IPS DF 4.7 (cell line): ENCODE measurements around the gene CLEC16A.
A peak's percentile ranks its signal among the peaks of the same experiment; 100 is the strongest.
"Not testable (repeated sequence)": the region's sequence is repeated elsewhere in the genome, so short reads cannot be mapped to it uniquely, and the experiment has no call there.

Source experiments
- DNase-seq: peaks from one replicate; pipeline ENCODE4 v3.0.0-alpha.2; 2013; ENCODE audit warnings: low spot score; ENCODE audit errors: extremely low read depth

The CLEC16A gene

DNA sequence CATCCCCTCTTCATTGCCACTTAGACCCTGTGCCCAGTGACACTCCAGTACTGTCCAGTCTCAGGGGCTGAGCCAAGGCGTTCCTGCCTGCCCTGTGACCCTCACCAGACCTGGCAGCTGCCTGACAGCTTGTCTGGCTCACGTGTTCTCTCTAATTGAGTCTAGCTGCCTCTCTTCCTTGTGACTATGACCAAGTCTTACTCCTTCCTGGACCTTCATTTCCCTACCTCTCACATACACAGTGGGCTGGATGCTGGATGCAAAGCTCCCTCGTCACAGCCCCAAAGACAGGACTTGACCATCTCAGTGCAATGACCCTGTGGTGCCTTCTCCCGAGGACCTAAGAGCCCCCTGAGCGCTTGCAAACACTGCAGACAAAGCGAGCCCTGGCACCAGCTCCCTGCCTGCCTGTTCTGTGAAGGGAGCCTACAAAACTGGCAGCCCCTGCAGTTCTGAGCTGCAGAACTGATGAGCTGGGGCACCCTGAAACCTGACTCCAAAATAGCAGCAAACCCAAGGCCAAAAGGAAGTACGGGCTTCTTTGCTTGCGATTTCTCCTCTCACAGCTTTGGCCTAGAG, 3.8 kb upstream of the CLEC16A start:
- no peak for DNase-seq

DNA sequence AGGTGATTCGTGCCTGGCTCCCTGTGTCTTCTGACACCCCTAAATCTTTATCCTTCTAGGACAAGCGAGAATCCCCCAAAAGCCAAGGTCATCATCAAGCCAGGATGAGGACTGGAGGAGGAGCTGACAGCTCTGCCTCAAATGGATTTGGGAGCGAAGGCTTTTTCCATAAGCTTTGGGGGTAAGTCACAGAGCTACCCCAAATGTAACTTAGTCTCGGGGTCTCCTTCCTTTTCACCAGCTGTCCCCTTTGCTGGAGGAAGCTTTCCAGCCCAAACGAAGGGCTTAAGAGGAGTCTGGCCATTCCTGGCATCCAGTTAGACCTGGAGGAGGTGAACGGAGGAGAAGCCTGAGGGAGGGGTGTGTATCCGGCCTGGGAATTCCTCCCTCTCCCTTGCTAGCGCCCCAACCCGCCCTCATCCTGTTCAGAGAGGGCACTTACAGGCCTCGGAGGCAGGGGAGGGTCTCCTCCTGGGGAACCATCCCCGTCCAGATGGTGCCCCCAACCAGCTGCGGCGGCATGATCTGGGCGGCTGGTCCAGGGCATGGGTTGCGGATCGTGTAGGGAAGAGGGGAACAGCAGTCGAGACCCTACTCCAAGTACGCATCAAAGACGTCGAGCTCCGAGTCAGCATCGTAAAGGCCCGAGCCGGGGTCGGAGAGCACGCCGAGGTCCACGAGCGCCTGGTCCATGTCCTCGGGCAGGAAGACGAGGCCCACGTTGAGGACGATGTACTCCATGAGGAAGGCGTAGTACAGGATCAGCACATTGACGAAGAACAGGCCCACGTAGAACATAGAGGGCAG, 3.0 kb upstream of the CLEC16A start:
- no peak for DNase-seq

DNA sequence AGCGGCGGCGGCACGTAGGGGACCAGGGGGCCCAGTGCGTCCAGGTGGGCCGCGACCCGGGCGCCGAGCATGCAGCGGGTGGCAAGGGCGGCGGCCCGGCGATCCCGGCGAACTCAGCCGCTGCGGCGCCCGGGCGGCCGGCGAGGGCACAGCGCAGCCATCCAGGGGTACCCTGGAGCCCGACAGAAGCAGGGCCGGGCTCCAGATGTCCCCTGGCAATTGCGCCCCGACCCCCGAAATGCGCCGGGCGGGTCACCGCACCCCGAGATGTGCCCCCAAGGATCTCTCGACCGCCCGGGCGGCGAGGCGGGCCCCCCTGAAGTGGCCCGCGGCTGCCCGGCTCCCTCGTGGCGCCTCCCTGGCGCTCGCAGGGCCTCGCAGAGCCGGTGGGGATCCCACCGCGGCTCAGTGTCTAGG, 2.4 kb upstream of the CLEC16A start:
- not testable (repeated sequence) for DNase-seq

DNA sequence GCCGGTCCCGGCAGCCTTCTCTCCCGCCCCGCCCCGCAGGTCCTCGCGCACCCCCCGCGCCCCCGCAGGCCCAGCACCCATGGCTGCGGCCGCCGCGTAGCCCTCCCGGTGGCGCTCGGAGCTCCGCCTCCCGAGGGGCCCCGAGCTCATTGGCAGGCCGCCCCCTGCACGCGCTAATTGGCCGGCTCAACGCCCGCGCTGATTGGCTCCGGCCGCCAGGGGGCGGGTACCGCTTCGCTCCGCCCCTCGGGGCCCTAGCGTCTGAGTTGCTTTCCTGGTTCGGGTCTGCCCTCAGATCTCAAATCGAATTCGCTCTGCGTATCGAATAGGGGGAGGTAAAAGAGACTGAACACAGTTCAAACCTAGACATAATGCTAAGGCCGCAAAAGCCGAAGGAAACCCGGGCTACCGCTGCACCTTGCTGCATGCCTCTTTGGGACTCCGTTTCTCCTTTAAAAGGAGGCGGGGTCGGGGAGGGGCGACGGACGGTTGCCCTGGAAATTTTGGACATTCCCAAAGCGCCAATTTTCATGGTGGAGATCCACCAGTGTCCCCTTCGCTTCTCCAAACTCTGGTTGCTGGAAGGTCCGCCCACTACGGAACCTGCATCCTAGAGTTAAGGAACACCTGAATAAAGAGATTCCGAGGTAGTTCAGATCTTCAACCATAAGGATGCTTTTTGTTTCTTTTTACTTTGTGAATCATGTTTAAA, 1.9 kb upstream of the CLEC16A start, which contains the start of gene DEXI:
Gene DEXI (minus strand): TSS at position 117 of the 712 bp plus-strand sequence. CDS start 463 bp downstream, outside the sequence.
- no peak for DNase-seq

DNA sequence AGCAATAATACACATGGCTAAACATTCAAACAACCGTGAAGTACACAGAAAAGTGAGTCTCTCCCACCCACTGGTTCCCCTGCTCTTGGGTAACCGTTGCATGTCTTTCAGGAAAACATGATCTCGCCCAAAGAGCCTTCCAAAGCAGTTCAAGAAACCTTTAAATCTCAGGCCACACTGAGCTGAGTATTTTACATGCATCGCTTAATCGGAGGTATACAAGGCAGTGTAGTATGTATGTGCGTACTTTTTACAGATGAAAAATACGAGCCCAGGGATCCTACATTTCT, 1.4 kb upstream of the CLEC16A start:
- no peak for DNase-seq

DNA sequence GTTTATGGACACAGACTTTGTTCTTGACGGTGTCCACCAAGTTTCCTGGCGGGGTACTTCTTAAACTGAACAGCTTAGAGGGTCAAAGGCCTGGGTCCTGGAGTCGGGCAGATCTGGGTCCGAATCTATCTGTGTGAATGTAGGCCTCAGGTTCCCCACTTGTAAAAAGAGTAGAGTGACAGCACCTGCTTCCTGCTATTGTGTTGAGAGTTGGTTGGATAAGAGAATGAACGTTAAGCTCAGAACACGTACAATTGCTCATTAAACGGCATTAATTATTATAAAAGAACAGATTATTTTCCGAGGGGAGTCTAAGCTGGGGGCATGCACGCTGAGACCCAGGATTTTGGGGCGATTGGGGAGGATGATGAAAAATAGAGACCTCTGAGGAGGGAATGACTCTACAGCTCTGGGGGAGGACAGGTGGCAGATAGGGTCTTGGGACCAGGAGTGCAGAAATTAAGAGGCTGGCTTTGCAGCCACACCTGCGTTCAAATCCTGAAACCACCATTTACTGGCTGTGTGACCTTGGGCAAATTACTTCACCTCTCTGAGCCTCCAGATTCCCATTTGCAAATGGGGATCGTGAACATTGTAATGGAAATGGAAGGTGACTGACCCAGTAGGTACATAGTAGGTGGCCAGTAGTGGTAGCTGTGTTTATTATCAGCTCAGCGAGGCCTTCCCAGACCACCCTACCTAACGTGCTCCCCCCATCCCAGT, 862 bp downstream of the CLEC16A start:
- DNase-seq, result no peak

DNA sequence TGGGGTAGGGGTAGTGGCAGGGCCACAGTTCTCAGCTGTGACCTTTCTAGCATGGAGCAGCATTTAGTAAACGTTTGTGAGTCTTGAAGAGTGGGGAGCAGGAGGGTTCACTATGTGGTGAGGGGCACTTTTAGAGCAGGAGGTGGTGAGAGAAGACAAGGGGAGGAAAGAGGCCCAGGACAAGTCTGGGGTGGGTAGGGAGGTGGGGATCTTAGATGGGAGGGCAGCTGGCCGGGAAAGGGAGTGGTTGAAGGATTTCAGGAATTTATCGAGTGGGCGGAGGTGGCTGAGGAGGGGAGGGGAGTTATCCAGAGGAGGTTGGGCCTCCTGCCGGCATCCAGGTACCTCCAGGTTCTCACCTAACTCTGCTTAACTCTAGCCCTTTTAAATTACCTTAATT, 1.9 kb downstream of the CLEC16A start:
- DNase-seq, result no peak

DNA sequence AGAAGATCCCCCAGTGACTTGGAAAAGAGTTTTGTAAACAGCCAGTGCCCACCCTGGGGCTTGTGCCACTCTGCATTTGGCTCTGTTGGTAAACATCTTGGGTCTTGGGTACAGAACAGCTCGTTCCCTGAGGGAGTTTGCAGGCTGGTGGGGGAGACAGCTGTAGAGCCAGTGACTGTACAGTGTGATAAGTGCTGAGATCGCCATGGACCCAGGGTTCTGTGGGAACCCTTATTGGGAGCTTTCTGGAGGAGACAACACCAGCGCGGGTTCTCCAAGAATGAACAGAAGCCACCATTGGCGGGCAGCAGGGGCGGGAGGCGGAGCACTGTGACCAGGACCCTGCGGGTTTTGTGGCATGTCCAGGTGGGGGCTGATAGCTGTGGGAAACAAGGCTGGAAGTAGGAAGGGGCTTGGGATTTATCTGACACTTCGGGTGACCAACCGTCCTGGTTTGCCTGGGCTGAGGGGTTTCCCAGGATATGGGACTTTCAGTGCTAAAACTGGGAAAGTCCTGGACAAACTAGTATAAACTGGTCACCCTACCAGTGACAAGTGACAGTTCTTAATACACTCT, 2.9 kb downstream of the CLEC16A start:
- DNase-seq, result no peak

DNA sequence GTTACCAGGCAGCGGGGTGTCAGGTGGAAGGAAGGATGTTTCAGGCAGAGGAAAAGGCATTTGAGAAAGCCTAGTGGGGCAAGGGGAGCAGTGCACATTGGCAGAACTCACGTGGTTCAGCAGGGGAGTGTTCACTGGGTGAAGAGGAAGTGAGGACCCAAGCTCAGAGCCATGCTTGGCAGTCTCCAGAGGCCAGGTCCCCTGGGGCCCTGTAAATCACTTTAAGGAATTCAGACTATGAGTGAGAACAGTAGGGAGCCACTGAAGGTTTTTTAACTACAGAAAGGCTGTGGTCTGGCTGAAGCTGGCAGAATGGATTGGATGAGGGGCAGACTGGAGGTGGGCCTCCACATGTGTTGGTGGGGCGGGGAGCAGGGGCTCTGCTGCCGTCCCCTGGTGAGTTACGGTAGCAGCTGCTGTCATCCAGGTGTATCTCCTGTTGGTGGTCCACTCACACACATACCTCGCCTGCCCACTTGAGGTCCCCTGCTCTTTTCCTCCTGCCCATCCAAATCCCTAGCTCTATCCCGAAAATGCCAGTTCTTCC, 5.1 kb downstream of the CLEC16A start:
- peak; percentile 64 for DNase-seq

DNA sequence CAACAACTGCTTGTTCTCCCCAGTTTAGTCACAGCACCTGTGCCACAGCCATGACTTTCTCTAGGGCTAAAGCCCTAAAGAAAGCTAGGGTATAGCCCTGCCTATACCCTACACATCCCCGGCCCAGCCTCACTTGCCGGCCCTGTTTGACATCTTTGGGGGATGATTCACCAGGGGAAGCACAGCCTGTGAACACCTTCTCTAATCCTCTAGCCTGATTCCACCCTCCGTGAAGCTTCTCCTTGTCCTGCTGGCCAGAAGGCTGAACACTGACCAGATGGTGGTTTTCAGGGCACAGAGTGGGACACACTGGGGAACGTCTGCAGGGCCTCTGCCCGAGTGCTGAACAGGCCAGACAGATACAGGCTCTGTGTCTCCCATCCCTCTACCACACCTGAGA, 6.0 kb downstream of the CLEC16A start:
- DNase-seq, result no peak

DNA sequence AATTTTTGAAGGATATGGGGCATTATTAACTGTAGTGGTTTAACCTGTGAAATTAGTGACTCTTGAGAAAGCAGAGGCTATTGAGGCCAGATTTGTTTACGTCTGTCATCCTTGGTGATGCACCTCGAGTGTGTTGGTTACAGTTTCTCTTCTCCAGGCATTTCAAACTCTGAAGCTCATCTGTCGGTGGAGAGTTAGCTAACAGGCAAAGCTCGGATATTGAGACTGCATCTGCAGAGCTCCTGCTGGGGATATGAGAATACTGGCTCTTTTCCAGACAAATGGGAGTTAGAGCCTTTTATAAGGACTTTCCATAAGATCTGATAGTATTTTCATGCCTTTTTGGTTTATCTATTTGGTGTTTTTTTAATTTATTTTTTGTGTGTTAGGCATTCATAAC, 6.7 kb downstream of the CLEC16A start:
- no peak for DNase-seq

DNA sequence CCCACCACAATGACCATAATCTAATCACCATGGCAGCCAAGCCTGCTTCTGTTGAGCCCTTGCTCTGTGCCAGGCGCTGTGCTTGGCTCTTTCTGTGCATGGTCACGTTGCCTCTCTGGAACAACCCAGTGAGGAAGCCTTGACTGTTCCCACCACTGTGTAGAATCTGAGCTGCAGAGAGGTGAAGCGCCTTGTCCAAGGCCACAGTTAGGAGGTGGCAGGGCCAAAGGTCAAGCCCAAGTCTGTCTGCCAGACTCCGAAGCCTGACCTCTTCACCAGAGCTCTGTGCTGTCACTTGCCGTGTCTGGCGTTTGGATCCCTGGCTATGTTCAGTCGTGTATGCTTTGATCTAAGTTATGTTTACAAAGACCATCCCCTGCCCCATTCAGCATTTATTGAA, 10.5 kb downstream of the CLEC16A start:
- no peak for DNase-seq

DNA sequence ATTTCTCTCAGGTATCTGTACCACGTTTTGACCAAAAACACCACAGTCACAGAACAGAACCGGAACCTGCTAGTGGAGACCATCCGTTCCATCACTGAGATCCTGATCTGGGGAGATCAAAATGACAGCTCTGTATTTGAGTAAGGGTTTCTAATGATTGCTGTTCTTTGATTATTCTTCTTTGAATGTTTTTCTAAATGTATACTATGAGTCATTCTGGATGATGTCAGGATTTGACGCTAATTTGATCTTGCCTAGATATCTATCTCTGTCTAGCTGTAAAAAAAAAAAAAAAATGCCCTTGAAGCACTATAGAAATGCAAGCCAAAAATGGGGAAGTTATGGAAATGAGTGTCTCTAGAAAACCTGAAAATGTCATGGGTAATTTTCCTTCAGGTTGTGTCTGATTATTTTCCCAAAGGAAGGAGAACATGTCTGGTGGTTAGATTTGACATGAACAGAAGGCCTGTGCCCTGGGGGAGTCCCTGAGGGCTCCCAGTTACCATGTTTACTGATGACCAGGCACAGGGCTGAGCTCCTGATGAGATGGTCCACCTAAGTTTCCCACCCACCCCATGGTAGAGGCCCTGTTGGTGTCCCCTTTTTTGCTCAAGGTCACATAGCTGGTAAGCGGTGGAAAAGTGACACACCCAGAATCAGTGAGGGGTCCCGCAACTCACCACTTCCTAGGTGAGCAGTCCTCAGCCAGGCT, 13.6 kb downstream of the CLEC16A start:
- DNase-seq, result no peak

DNA sequence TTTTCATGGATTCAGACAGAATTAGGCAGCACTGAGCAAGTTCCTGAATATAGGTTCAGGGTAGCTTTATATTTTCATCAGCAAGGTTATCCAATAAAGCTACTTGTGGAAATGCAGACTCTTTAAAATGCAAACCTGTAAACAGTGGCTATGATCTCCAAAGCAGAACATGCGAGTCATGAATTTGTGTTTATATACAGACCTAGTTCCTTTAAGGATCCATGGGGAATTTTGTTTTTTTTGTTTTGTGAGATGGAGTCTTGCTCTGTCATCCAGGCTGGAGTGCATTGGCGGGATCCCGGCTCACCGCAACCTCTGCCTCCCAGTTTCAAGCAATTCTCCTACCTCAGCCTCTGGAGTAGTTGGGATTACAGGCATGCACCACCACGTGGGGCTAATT, 14.8 kb downstream of the CLEC16A start:
- no peak for DNase-seq

DNA sequence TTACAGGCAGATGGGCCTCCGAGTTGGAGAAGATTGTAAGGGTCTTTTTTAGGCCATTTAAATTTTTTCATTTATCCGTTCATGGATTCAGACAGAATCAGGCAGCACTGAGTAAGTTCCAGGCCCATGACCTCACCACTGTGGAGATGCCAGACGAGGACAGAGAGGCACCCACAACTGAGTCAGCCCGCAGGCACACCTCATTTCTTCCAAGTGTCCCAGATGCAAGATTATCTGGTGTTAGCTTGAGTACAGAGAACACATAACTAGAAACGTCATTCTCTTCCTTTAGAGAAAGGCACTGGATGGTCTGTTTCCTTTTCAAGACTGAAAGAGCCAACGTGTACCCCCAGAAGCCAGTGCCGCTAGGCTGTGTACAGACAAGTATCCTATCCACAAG, 16.9 kb downstream of the CLEC16A start:
- DNase-seq, result no peak

DNA sequence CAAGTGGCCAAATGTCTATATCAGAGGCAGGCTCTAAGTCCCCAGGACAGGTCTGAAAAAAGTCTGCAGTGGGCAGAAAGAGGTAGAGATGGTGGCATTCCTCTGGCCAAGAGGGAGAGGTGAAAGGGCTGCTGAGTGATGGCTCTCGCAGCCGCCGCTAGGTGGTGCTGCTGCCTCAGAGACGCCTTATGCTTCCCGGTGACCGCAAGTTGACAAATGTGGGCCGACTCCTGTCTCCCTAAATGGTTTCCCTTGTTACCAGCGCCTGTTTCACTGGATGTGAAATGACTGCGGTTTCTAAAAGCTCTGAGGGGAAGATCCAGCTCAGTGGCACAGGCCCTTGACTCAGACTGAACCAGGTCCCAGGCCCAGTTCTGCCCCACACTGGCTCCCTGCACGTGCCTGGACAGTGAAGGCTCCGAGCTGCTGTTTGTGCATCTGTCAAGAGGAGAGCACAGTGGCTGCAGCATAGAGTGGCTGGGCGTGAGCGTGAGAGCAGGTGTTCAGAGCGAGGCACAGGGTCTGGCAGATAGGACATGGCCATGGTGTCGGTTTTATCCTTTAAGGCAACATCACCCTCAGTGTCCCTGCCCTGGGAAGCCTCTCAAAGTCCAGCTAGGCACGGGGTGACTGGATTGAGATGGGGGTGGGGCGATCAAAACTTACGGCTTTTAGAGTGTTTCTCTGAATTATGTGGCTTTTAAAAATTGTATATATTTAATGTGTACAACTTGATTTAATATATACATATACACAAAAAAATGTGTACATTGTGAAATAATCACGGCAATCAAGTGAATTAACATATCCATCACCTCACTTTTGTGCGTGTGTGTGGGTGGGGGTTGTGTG, 19.9 kb downstream of the CLEC16A start:
- DNase-seq, result no peak

DNA sequence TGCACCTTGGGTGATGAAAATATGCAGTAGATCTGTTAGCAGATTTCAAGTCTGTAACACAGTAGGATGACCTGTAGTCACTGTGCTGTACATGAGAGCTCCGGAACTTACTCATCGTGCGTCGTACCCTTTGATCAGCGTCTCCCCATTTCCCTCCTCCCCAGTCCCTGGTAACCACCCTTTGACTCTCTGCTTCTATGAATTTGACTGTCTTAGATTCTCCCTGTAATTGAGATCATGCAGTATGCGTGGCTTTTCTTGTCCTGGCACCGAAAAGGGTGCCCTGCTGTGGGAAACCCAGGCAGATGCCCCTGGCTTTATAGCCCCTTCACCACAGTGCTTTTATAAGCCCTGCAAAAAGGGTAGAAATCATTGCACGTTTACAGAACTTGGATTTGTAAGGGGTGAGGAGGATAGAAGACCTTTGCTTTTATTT, 20.5 kb downstream of the CLEC16A start:
- DNase-seq, result no peak

DNA sequence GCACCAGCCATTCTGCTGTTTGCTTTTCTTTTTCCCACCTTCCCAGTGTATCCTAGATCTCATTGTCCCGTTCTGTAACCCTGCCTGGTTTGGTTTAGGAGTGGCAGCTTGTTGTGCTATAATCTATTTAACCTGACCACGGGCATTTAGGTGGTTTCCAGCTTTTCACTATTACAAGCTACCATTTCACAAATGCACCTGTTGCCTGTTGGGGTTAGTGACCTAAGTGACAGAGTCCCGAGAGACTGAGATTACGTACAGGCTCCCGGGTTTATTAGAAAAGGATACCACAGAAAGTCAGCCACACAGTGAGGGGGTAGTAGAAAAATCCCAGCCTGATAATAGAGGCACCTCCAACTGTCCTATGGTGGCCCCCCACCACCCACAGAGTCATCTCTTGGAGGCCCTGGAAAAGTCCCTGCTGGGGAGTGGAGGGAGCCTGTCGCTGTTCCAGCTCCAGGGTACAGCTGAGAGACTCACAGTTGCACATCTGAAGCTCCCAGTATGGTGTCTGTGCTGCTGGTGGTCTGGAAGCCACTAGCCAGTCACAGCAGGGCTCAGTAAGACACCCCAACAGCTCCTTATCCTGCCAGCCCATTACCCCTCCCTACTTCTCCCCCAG, 21.2 kb downstream of the CLEC16A start:
- no peak for DNase-seq

DNA sequence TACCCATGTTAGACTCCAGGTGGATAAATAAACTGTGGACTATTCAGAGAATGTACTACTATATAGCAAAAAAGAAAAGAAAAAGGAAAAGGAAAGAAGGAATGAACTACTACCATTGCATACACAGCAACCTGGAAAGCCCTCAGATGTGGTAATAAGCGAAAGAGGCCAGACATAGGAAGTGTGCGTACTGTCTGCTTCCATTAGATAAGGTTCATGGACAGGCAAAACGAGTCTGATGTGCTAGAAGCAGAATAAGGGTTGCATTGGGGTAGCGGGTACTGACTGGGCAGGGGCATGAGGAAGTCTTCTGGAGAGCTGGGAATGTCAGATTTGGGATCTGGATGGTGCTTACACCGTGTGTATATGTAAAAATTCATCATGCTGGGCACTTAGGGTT, 21.8 kb downstream of the CLEC16A start:
- DNase-seq, result no peak
